Mucosa of stomach (tissue), 1 donor: ENCODE results near the gene KRT83.

Experiments
- H3K27me3 ChIP-seq: one replicate; pipeline ENCODE4 v1.7.0; 2013; ENCODE audit warnings: mild to moderate bottlenecking, low read length; ENCODE audit not compliant: control insufficient read depth, insufficient read depth
- H3K36me3 ChIP-seq: one replicate; pipeline ENCODE4 v1.7.0; 2013; ENCODE audit warnings: low read length; ENCODE audit not compliant: control insufficient read depth, insufficient read depth
- H3K4me1 ChIP-seq: one replicate; pipeline ENCODE4 v1.7.0; 2013; ENCODE audit warnings: mild to moderate bottlenecking, low read length; ENCODE audit not compliant: control insufficient read depth, insufficient read depth
- H3K4me3 ChIP-seq: one replicate; pipeline ENCODE4 v1.7.0; 2013; ENCODE audit warnings: low read length
- H3K9ac ChIP-seq: one replicate; pipeline ENCODE4 v1.7.0; 2013; ENCODE audit warnings: mild to moderate bottlenecking, low read length, moderate library complexity
- H3K9me3 ChIP-seq: one replicate; pipeline ENCODE4 v1.7.0; 2013; ENCODE audit warnings: mild to moderate bottlenecking, low read length, moderate library complexity; ENCODE audit not compliant: control insufficient read depth
- donor health status: Pancreatic carcinoma.

The KRT83 gene

DNA sequence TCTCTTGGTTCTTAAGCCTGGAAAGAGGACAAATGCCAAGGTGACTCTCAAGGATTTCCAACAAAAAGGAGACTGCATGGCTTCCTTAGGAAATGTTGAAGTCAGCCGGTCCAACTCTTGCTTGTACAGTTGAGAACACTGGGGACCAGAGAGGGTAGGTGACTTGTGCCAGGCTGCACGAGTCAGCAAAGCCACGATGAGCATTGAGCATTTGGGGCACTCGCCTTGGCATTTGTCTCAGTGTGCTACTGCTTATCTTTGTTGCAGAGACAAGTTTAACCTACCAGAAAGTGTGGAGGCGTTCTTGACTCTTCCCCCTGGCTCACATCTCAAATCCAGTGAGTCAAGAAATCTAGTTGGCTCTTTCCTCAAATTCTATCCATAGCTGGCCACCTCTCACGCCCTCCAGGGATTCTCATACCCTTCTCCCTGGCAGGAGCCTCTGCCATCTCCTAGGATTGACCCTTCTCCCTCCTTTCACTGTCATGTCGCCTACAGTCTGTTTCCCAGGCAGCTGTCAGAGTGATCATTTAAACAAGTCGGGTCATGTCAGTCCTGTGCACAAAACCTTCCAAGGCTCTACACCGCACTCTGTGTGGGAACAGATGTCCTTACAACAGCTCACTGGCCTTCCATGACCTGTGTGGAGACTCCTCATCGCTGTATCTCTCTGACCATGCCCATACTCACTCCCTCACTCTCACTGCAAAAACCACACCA lies 17.2 kb upstream of the KRT83 start:
- Histone ChIP-seq H3K9me3 (no peaks in the 10 kb centered on the region), H3K4me3 (no peak overlapping the region), H3K36me3 (no peaks in the 10 kb centered on the region), H3K4me1 (peaks cover 12% of the 10 kb centered on the region), H3K27me3 (peaks cover 4% of the 10 kb centered on the region), H3K9ac (no peak overlapping the region)

DNA sequence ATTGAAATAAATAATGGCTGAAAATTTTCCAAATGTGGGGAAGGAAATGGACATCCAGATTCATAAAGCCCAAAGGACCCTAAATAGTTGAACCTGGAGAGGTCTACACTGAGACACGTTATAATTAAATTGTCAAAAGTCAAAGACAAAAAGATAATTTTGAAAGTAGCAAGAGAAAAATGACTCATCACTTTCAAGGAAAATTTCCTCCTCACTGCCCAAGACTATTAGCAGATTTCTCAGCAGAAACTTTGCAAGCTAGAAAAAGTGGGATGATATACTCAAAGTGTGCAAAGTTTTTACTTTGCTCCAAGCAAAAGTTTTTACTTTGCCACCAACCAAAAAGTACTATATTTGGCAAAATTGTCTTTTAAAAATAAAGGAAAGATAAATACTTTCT lies 15.9 kb upstream of the KRT83 start:
- Histone ChIP-seq H3K4me3 (no peak overlapping the region), H3K4me1 (peaks cover 12% of the 10 kb centered on the region), H3K36me3 (no peaks in the 10 kb centered on the region), H3K27me3 (peaks cover 3% of the 10 kb centered on the region), H3K9me3 (no peaks in the 10 kb centered on the region), H3K9ac (no peak overlapping the region)

DNA sequence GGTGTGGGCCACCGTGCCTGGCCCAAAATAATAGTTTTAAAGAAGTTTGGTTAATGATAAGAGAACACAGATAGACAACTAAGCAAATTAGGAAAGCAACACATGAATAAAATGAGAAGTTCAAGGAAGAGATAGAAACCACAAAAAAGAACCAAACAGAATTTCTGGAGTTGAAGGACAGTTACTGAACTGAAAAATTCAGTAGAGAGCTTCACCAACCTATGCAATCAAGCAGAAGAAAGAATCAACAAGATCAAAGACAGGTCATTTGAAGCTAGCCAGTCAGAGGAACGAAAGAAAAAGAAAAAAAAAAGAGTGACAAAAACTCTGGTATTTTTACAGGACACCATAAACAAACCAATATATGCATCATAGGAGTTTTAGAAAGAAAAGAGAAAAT lies 15.4 kb upstream of the KRT83 start:
- Histone ChIP-seq H3K36me3 (no peaks in the 10 kb centered on the region), H3K4me3 (no peak overlapping the region), H3K4me1 (peaks cover 12% of the 10 kb centered on the region), H3K9ac (no peak overlapping the region), H3K9me3 (no peaks in the 10 kb centered on the region), H3K27me3 (peaks cover 2% of the 10 kb centered on the region)

DNA sequence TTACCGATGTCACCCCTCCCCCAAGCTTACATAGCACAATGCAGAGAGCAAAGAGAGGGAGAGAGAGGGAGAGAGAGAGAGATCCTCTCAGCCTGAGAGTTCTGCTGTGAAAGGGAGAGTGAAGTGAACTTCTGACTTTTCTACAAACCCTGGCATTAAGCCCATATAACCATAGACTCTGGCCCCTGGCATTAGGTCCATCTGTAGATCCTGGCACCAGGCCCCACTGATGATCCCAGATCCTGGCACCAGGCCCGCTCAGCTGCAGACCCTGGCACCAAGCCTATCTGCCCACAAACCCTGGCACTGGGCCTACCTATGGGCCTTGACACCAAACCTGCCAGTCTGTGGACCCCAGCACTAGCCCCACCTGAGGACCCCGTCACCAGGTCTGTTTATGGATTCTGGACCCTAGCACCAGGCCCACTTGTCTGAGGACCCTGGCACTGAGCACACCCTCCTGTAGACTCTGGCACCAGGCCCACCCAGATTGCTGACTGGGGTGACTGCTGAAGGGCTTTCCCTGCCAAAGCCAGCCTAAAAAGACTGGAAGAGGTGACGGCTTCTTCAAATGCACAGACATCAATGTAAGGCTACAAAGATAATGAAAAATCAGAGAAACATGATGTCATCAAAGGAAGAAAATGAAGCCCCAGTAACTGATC lies 14.5 kb upstream of the KRT83 start:
- no peaks in the 10 kb centered on the region for H3K9me3 ChIP-seq
- no peak overlapping the region for H3K4me3 ChIP-seq
- H3K36me3 ChIP-seq, result no peaks in the 10 kb centered on the region
- peaks cover 12% of the 10 kb centered on the region for H3K4me1 ChIP-seq
- no peak overlapping the region for H3K9ac ChIP-seq
- H3K27me3 ChIP-seq, result peaks cover 2% of the 10 kb centered on the region

DNA sequence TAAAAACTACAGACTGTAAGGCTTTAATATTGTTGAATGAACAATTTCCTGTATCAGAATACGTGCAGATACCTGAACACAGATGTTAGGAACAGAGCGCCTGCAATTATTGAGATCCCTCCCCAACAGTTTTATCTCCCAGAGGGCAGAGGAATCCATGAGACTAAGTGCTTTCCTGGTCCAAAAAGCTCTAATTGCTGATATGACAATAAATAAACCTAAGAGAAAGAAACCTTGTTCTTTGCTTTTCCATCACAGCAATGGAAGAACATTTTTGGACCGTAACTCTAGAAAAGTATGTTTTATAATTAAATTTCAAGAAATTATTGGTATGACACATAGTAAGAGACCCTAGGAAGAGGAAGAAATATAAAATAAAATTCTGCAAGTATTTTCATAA lies 13.0 kb upstream of the KRT83 start:
- H3K4me1 ChIP-seq, result peaks cover 12% of the 10 kb centered on the region
- no peaks in the 10 kb centered on the region for H3K9me3 ChIP-seq
- no peak overlapping the region for H3K4me3 ChIP-seq
- no peak overlapping the region for H3K9ac ChIP-seq
- H3K27me3 ChIP-seq, result peaks cover 2% of the 10 kb centered on the region
- H3K36me3 ChIP-seq, result no peaks in the 10 kb centered on the region

DNA sequence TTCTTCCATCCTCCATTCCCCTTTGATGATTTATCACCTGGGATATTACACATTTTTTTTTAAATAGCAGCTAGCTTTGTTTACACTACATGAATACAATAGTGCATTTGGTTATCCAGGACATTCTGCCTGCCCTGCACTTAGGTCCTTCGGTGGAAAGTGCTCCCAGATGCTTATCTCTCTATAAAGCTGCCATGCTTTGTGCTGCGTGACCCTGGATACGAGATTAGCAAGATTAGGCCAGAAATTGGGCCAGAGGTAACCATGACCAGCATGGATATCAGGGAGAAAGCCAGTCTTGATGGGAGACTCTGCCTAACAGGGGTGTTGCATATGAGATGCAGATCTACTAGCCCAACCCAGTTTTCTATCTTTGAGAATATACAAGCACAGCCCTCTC lies 12.1 kb upstream of the KRT83 start:
- H3K27me3 ChIP-seq, result peaks cover 2% of the 10 kb centered on the region
- H3K4me1 ChIP-seq, result peaks cover 12% of the 10 kb centered on the region
- H3K9me3 ChIP-seq, result no peaks in the 10 kb centered on the region
- no peak overlapping the region for H3K4me3 ChIP-seq
- no peak overlapping the region for H3K9ac ChIP-seq
- H3K36me3 ChIP-seq, result no peaks in the 10 kb centered on the region

DNA sequence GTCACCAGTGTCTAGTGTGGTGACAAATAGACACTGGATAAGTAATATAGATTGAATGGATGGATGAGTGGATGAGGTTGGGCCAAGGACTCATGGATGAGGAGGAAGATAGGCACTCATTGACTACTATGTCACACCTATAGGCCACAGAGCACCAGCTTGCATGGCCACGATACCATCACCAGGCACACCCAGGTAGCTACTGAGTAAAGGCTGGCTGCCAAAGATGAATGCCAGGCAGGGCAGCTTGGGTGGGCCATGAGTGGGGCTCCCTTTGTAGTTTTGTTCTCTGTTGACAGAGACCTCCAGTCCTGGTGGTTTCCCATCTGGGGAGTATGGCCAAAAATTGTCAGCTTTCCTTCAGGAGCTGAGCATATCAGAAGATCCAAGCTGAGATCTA lies 11.2 kb upstream of the KRT83 start:
- Histone ChIP-seq H3K9me3 (no peaks in the 10 kb centered on the region), H3K4me3 (no peak overlapping the region), H3K36me3 (no peaks in the 10 kb centered on the region), H3K4me1 (peaks cover 20% of the 10 kb centered on the region), H3K27me3 (peaks cover 2% of the 10 kb centered on the region), H3K9ac (no peak overlapping the region)

DNA sequence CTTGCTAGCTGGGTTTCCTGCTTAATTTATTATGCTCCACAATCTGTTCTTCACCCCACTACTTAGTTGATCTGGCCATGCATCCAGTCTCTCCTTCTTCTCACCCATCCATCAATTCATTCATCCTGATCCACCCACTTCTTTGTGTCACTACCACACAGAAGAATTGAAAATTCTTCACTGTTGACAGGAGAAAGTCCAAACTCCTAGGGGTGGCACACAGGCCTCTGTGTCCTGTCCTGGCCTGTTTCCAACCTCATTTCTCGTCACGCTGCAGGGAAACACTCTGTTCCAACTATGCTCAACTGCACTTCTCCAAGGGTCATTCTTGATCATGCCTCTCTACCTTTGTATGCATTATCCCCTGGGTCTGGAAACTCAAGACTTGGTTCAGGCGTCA lies 10.6 kb upstream of the KRT83 start:
- Histone ChIP-seq H3K9me3 (no peaks in the 10 kb centered on the region), H3K4me1 (peaks cover 20% of the 10 kb centered on the region)

DNA sequence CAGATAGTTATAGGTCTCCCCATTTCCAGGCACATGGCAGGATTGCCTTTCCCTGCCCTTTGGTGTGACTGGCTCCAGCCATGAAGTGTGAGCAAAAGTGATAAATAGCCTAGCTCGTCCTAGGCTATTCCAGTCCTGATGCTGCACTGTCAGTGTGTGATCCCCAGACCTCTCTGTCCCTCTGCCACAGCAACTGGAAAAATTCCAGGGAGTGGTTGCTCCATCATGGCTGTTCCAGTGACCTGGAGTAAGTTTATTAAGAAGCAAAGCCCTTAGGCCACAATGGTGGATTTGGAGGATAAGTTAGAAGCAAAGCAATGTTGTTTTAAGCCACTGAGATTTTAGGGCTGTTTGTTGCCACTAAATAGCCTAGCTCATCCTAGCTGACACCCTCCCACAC lies 9.8 kb upstream of the KRT83 start:
- peaks cover 20% of the 10 kb centered on the region for H3K4me1 ChIP-seq
- H3K27me3 ChIP-seq, result peaks cover 2% of the 10 kb centered on the region
- no peak overlapping the region for H3K4me3 ChIP-seq
- H3K36me3 ChIP-seq, result no peaks in the 10 kb centered on the region
- no peak overlapping the region for H3K9ac ChIP-seq
- H3K9me3 ChIP-seq, result no peaks in the 10 kb centered on the region

More for the DNA sequence above, 10.6 kb upstream of the KRT83 start:
- Histone ChIP-seq H3K9ac (no peak overlapping the region), H3K4me3 (no peak overlapping the region), H3K36me3 (no peaks in the 10 kb centered on the region), H3K27me3 (peaks cover 2% of the 10 kb centered on the region)

DNA sequence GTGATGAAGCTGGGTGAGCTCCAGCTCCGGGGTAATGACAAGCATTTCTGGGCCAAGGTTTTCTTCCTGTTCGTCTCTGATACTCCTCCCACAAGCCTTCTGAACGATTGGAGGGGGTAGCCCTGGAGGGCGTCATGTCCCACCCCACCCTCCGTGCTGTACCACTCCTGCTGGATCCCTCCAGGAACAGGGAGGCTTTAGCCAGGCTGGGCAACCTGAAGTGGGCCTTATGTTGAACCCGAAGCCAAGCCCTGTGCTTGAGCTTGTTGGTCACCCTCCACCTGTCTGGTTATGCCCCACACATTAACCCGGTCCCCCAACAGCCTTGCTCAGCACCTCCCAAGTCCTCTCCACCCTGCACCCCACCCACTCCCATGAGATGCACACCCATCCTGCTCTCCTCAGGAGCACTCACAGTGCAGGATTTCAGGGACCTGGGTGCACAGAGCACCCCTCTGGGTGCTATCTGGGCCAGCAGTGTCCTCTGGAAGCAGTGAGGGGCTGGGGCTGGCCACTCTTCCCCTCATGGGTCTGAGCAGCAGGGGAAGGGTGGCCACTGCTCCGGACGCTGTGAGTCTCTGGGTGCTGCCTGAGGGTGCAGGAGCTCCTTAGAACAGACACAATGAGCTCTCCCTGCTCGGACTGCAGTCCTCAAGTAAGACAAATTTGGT lies 6.8 kb upstream of the KRT83 start:
- Histone ChIP-seq H3K36me3 (no peaks in the 10 kb centered on the region), H3K9me3 (no peaks in the 10 kb centered on the region), H3K4me1 (peaks cover 8% of the 10 kb centered on the region), H3K9ac (no peak overlapping the region), H3K27me3 (peaks cover 2% of the 10 kb centered on the region), H3K4me3 (no peak overlapping the region)

DNA sequence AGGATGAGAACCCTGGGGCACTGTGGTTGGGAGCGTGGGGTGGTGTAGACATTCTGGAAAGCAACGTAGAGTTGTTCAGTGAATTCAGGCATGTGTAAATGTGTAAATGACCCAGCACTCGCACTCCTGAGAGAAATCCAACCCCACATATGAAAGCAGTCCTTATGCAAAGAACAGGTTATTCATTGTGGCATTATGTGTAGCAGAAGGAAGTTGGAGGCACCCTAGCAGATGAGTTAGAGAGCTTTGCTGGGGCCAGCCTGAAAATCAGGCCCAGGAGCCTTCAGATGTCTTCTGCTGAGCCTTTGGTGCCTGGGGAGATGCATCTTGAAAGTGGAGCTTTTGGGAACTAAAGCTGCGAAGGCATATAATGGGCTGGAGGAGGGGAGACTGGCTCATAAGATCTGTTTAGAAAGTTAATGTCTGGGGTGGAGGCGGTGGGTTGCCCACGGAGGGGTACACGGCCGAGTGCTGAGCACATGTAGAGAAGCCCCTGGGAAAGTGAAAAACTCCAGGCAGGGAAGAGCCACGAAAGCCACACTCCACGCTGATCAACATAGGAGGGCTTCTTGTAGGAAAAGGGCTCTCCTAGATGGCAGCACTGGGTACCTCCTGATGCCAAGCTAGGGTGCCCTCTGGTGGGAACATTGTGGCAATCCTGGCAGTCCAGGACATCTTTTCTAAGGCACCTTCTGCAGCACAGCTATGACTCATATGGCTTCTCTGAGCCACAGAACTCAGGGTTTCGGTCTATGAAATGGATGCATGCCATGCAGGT lies 6.0 kb upstream of the KRT83 start:
- Histone ChIP-seq H3K4me3 (no peak overlapping the region), H3K27me3 (peaks cover 6% of the 10 kb centered on the region), H3K9ac (no peak overlapping the region), H3K4me1 (peaks cover 8% of the 10 kb centered on the region), H3K9me3 (no peaks in the 10 kb centered on the region), H3K36me3 (no peaks in the 10 kb centered on the region)

DNA sequence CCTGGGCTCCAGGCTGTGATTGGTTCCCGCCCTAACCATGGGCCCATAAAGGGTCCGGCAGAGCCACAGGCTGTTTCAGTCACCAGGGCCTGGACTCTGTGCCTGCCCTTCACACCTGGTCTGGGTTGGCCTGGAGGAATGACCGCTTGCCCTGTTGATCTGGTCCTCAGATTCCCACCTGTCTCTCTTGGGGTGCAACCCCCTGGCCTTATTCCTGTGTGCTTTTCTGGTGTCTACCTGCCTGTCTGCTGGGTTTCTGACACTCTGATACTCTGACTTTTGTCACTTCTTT lies 2.9 kb upstream of the KRT83 start:
- Histone ChIP-seq H3K4me3 (no peak overlapping the region), H3K36me3 (no peaks in the 10 kb centered on the region), H3K9ac (no peak overlapping the region), H3K9me3 (no peaks in the 10 kb centered on the region), H3K4me1 (peaks cover 8% of the 10 kb centered on the region), H3K27me3 (peaks cover 21% of the 10 kb centered on the region)
